Left colon (tissue), 2 donors: ENCODE measurements around the gene RSU1. TPM values are rescaled to one million over a fixed set of nuclear protein-coding genes. Genes with fewer than 3 reads are reported as not detected.
"Not testable (repeated sequence)": the region's sequence is repeated elsewhere in the genome, so short reads cannot be mapped to it uniquely, and the experiment has no call there.

Experiments used
- ATAC-seq: fragments of 200-7000 bp; cut with Tn5 transposase; one replicate; pipeline ENCODE4 v1.9.1; 2020; ENCODE audit warnings: mild to moderate bottlenecking, moderate library complexity
- DNase-seq, 2 donors: peaks; one replicate each; pipeline ENCODE4 v3.0.0-alpha.2; 2020
- intact Hi-C, 2 donors: fragments of 100-400 bp; cut with DNase I in 1 of 2; cut with micrococcal nuclease in 1 of 2; formaldehyde crosslinking; loops; one replicate each; pipeline versions ENCODE4 v1.11.2 to v1.14.0; 2022; cut with DNase I, micrococcal nuclease
- total RNA-seq, 2 donors: library from RNA; stranded (reverse); fragmentation: NEBNext Ultra II Directional; extraction: Animal tissue kit (Norgen Biotek cat#: 25700); gene quantifications; one replicate each; pipeline ENCODE4 v1.2.1, GENCODE V29; 2021
- donor health status: DM: no; HTN: no; CAD: no.
- donor health status: DM: yes; HTN: yes; CAD: no.

RSU1 gene
- total RNA-seq, 2 donors from 2014 or later = 79.7 to 87.5 TPM

DNA sequence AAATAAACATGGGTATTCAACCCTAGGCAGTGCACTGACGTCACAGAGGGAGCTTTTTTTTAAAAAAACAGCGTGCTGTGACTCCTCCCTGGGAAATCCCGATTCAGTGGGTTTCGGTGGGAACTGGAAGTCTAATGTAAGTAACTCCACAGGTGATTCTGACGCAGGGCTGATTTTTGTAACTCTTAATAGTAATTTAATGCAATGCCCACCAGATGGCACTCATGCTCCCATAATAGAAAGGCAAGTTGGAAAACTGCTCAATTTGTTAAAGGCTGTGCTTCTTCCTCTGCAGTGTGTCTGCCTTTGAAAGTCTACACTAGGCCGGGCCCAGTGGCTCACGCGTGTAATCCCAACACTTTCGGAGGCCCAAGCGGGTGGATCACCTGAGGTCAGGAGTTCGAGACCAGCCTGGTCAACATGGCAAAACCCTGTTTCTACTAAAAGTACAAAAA lies 10.9 kb upstream of the RSU1 start:
- ATAC-seq = peak; percentile 50
- intact Hi-C loops = loop anchor here in 1 of 2 donors (5.0 to 10.0 kb wide), 2 partner anchors 429 to 607 kb away; no protein-coding TSS in a partner anchor
- peak; percentile 45 to 52 for DNase-seq

DNA sequence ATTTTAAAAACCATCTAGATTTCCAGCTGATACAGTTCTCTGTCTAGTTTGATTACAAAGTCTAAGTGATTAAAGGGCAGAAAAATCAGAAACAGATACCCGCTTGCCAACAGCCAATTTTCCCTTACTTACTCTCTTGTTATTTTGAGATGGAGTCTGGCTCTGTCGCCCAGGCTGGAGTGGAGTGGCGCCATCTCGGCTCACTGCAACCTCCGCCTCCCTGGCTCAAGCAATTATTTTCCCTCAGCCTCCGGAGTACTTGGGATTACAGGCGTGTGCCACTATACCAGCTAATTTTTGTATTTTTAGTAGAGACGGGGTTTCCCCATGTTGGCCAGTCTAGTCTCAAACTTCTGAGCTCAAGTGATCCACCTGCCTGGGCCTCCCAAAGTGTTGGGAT lies 10.2 kb upstream of the RSU1 start:
- not testable (repeated sequence) for DNase-seq, ATAC-seq
- intact Hi-C loops = loop anchor here in 1 of 2 donors (5.0 to 10.0 kb wide), 2 partner anchors 430 to 607 kb away; no protein-coding TSS in a partner anchor

DNA sequence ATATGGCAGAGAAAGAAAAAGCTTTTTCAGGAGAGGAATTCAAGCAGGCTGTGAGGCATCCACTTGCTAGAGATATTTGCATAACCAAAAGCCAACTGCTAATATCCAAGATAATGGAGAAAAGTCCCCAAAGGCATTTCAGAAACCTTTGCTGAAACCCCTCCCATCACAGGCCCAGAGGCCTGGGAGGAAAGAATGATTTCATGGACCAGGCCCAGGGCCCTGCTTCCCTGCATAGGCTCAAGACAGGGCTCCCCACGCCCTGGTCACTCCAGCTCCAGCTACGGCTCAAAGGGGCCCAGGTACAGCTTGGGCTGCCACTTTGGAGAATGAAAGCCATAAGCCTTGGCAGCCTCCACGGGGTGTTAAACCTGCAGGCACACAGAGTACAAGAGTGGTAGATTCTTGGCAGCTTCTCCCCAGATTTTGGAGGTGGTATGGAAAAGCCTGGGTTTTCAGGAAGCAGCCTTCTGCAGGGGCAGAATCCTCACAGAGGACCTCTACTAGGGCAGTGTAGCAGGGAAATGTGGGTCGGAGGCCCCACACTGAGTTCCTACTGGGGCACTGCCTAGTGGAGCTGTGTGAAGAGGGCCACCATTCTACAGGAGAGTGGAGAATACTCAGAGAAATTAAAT lies 5.6 kb upstream of the RSU1 start:
- intact Hi-C loops = loop anchor here in 1 of 2 donors (10.0 kb wide), 1 partner anchor 612 kb away; no protein-coding TSS in a partner anchor
- ATAC-seq = no peak
- DNase-seq = no peak

DNA sequence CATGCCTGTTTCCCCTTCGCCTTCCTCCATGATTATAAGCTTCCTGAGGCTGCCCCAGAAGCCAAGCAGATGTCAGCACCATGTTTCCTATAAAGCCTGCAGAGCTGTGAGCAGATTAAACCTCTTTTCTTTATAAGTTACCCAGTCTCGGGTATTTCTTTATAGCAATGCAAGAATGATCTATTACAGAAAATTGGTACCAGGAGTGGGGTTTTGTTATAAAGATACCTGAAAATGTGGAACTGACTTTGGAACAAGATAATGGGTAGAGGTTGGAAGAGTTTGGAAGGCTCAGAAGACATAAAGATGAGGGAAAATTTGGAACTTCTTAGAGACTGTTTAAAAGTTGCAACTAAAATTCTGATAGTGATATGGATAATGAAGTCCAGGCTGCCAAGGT lies 4.8 kb upstream of the RSU1 start:
- intact Hi-C loops = loop anchor here in 1 of 2 donors (10.0 kb wide), 1 partner anchor 613 kb away; no protein-coding TSS in a partner anchor
- ATAC-seq (no peak), DNase-seq (no peak)

DNA sequence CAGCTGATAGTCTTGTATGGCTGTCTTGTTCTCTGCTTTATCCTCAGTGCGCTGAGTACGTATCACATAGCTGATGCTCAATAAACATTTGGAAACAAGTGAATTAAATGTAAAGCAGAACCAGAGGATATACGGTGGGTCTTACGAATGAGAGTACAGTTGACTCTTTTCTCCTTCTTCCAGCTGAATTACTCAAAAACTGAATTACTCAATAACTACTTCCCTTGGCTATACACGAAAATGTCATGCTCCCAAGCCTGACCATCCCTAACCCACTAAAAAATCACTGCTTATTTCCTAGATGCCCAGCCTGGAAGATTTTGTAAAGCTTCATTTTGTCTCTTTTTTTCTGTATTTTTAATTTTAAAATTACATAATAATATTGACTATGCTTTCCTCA lies 3.2 kb upstream of the RSU1 start:
- ATAC-seq (no peak), DNase-seq (no peak)
- intact Hi-C loops = loop anchor here in 1 of 2 donors (10.0 kb wide), 1 partner anchor 614 kb away; no protein-coding TSS in a partner anchor

DNA sequence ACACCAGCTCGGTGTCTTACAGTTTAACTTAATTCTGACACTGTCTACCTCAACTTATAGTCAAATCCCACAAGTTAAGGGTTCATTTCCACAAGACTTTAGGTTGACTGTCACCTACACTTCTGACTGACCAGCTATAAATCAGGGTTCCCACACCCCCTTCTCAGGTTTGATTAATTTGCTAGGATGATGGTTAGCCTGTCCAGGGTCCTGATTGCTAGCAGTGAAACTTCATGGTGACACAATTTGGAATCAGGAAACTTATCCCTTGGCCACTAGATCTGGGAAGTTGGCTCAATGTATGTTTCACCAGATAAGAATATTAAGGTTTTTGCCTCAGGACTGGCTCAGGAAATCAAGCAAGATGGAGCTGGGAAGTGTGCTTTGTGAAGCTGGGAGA lies 2.8 kb upstream of the RSU1 start:
- intact Hi-C loops = loop anchor here in 1 of 2 donors (10.0 kb wide), 1 partner anchor 615 kb away; no protein-coding TSS in a partner anchor
- DNase-seq = no peak
- ATAC-seq = no peak

DNA sequence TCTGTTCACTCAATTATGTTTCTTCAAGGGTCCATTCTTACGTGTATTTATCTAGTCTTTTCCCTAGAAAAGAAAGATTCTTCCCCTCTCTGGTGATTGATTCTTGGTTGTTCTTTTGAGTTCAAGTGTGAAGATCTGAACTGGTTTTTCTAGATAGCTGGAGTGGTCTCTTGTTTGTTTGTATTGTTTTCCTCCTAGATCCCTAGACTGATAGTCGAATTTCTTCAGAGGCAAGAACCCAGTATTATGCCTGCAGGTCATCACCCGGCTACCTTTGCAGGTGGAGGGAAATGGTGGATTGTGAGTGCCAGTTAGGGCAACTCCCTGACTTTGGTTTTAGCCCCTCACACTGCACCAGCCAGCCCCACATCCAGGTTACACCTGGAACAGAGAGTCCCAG lies 2.2 kb upstream of the RSU1 start:
- no peak for ATAC-seq
- no peak for DNase-seq
- intact Hi-C loops = no loop called here

DNA sequence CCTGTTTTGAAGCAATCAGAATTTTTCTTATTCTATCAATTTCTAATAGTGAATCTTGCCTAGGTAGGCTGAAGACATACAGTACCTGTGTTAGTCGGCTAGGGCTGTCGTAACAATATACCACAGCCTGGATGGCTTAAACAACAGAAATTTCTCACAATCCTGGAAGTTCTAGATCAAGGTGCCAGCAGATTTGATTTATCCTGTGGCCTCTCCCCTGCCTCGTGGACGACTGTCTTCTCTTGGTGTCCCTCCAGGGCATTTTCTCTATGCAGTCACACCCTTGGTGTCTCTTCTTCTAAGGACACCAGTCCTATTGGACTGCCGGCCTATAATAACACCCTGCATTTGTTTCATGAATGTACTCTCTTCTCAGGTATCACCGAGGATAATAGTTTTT lies 1.8 kb upstream of the RSU1 start:
- DNase-seq = no peak
- no peak for ATAC-seq
- intact Hi-C loops = no loop called here

DNA sequence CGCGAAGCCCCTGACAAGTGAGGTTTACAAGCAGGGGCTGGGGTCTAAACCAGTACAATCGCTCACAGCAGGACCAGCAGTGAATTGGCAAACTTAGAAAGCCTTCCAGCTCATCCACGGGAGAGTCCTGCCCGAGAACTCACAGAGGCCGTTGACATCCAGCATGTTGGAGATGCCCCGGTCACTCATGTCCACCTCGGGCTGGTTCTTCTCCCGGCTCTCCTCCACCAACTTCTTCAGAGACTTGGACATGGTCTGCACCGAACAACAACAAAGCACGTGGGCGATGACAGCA lies 447 bp downstream of the RSU1 start:
- DNase-seq (no peak), ATAC-seq (no peak)

DNA sequence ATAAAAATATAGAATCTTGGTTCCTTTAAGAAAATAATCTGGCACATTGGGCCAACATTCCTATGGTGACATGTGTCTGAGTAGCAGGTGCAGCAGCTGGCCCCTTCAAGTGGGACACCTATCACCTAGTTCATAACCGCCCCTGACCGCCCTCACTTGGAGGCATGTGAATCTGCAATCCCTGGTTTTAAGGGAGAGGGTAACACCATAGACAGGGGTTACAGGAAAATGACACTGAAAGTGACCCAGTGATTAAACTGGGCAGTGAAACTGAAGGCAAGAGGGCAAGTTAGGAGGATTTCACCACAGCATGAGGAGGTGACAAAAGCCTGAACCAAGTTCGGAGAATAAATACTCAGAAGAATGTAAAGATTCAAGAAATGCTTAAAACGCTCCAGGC lies 1.1 kb downstream of the RSU1 start:
- DNase-seq = peak in 1 of 2 donors; percentile 32
- ATAC-seq = no peak
- intact Hi-C loops = no loop called here

More for the DNA sequence above, 447 bp downstream of the RSU1 start:
- intact Hi-C loops = no loop called here

DNA sequence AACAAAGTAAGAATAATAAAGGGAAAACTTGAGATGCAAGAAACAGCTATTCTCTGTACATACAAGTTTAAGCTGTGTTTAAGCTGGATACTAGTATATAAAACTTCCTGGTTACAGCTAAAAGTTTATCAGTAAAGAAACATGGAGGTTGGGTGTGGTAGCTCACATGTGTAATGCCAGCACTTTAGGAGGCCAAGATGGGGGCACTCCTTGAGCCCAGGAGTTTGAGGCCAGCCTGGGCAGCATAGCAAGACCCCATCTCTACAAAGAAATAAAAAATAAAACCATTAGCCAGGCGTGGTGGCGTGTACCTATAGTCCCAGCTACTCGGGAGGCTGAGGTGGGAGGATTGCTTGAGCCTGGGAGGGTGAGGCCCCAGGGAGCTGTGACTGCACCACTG lies 3.2 kb downstream of the RSU1 start:
- intact Hi-C loops = no loop called here
- ATAC-seq (no peak), DNase-seq (no peak)

DNA sequence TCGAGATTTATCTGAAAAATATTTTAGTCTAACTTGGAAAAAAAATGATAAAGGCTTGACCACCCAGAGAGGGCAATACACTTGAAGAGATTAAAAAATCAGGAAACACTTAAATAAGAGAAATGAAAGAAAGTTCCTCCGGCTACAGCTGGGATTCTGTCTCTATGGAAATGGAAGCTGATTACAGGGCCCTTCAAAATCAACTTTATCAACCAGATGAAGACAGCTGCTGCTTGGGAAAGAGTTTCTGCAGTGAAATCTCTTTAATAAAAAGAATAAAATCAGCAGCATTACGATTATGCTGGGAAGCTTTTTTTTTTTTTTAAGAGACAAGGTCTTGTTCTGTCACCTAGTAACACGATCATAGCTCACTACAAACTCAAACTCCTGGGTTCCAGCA lies 4.5 kb downstream of the RSU1 start:
- no peak for ATAC-seq
- intact Hi-C loops = no loop called here
- no peak for DNase-seq

DNA sequence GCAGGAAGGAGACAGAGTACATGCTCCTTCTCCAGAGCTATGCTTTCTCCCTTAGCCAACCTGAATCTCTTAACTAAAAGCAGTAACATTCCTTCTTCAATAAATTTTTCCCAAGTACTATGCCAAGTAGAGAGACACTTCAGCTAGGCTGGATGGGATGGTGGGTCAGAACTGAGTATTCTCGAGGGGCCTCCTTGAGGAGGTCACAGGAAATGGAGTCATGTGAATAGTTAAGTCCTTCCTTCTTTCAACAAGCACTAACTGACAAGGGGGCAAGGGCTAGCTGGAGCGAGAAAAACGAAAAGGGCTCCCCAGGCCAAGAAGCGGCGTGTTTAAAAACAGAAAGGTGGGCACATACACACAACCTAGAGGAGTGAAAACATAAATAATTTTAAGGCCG lies 5.5 kb downstream of the RSU1 start:
- DNase-seq = no peak
- no peak for ATAC-seq
- intact Hi-C loops = no loop called here

DNA sequence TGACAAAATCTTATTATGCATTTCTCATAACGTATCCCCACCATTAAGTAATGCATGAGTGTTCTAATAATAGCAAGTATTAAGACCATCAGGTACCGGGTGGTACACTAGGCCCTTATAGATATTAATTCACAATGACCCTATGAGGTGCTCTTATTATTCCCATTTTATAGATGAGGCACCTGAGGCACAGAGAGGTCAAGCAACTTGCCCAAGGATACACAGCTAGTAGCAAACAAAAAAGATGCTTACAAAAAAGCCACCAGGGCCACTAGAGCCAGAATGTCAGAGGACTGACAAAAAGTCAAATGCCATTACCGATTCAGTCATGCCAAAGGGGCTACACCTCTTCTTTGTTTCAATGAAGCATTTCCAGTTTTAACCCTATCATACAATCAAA lies 5.9 kb downstream of the RSU1 start:
- ATAC-seq (no peak), DNase-seq (no peak)
- intact Hi-C loops = no loop called here

DNA sequence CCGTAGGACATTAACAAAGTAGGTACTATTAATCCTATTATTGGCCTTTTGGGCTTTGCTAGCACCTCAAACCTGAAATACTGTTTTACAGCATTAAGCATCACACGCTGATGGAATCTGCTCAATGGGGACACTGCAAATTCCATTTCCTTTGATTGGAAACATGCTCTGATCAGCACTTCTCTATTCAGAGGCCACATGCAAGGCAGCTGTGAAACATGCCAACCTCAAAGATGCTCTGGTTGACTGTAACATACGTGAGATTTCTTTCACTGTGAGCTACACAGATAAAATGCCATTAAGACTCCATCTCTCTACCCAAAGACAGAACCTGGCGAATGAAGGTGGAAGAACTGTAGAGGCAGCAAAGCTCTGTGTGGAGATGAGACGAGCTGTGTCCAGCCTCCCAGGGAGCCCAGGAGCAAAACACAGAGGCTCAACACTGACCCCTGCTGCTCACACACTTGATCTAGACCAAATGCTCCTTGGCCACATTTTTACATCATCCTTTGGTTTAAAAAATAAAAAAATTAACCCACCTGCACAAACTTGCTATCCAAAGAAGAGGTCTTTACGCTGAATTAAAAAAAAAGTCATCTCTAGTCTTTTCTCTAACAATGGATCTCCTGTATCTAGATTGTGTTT lies 8.0 kb downstream of the RSU1 start:
- DNase-seq (peak in 1 of 2 donors; percentile 74), ATAC-seq (peak; percentile 90)
- intact Hi-C loops = no loop called here

DNA sequence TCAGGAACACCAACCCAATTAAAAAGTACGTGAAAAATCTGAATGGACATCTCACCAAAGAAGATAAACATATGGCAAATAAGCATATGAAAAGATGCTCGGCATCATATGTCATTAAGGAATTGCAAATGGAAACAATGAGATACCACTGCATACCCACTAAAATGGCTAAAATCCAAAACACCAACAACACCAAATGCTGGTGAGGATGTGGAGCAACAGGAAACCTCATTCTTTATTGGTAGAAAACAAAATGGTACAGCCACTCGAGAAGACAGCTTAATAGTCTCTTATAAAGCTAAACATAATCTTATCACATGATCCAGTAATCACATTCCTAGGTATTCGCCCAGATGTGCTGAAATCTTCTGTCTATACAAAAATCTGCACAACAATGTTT lies 13.1 kb downstream of the RSU1 start:
- ATAC-seq = no peak
- intact Hi-C loops = no loop called here

DNA sequence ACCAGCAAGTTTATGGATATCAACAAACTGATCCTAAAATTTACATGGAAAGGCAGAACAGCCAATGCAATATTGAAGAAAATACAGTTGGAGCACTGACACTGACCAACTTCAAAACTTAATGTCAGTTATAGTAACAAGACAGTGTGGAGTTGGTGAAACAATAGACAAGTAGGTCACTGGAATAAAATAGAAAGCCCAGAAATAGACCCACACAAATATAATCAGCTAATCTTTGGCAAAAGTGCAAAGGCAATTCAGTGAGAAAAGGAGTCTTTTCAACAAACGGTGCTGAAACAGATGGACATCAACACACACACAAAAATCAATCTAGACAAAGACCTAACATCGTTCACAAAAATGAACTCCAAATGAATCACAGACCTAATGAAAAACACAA lies 13.8 kb downstream of the RSU1 start:
- DNase-seq (no peak), ATAC-seq (no peak)
- intact Hi-C loops = no loop called here

More for the DNA sequence above, 13.1 kb downstream of the RSU1 start:
- DNase-seq = no peak

DNA sequence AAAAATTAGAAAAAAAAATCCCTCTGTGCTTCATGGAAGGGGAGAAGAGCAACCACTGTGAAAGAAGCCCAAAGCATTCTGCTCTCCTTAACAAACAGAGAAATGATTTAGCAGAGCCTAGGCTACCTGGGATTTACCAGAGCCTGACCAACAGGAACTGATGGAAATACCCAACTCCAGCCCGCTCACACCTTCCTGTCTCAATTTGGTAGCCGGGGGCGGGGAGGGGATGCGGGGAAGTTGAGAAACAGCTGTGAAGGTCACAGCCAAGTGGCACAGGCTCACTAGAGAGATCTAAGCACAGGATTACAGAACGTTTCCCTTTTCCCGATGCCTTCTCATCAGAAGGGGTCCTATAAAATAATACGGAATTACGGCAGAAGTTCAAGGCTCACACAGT lies 17.6 kb downstream of the RSU1 start:
- intact Hi-C loops = no loop called here
- DNase-seq (no peak), ATAC-seq (no peak)

DNA sequence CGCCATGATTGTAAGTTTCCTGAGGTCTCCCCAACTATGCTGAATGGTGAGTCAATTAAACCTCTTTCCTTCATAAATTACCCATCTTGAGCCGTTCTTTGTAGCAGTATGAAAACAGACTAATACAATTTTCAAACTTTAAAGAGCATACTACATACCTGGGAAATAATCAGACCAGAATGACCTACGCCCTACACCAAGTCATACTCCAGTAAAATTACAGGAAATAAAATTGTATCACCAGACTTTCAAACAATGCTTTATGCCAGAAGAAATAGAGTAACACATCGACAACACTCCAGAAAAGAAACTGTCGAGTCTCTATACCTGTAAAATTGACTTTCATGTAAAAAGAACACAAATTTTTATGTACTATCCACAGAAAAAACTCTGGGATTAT lies 18.7 kb downstream of the RSU1 start:
- DNase-seq (no peak), ATAC-seq (peak; percentile 69)
- intact Hi-C loops = no loop called here

DNA sequence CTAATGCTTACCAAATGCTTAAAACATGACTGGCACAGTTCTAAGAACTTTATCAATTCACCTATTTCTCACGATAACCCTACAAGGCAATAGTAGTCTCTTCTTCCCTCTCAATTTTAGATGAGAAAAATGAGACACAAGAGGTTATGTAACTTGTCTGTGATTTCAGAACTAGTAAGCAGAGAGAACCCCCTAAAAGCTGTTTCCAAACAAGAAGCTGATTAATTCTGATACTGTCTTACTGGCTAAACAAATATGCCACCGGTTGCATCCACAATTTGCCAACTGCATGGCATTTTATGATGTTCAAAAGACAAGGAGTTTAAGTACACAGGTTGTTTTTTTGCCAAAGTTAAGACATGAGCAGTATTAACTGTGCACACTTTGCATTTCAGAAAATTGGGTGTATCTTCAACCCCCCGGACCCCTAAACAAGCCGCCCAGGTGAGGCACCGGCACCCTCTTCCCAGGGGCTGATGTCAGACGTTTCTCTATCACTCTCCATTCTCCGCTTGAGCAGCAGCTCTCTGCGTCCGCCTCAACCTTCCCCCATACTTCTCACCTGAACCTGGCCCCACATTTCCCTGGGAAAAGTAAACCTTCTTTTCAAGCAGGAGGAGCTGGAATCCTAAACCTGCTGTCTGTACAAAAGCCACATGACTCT lies 21.7 kb downstream of the RSU1 start:
- ATAC-seq (no peak), DNase-seq (no peak)

More for the DNA sequence above, 21.7 kb downstream of the RSU1 start:
- intact Hi-C loops = no loop called here
